Type B pancreatic cell (in vitro differentiated cells): ENCODE measurements around the gene GNG7. TPM values are rescaled to one million over a fixed set of nuclear protein-coding genes. Genes with fewer than 3 reads are reported as not detected.

Source experiments
- DNase-seq: peaks from one replicate; pipeline ENCODE4 v3.0.0; 2021; ENCODE audit warnings: mixed read lengths; ENCODE audit not compliant: unreplicated experiment; ENCODE audit errors: extremely low spot score
- H3K27ac Mint-ChIP-seq: 2 replicates; pipeline ENCODE4 v1.8.0; 2021; ENCODE audit warnings: mild to moderate bottlenecking, mixed read lengths
- H3K27me3 Mint-ChIP-seq: 2 replicates; pipeline ENCODE4 v1.8.0; 2021; ENCODE audit warnings: mixed read lengths
- H3K36me3 Mint-ChIP-seq: 2 replicates; pipeline ENCODE4 v1.8.0; 2021; ENCODE audit warnings: mixed read lengths
- H3K4me1 Mint-ChIP-seq: one replicate; pipeline ENCODE4 v1.8.0; 2021; ENCODE audit warnings: mixed read lengths; ENCODE audit not compliant: unreplicated experiment
- H3K4me3 Mint-ChIP-seq: 2 replicates; pipeline ENCODE4 v1.8.0; 2021; ENCODE audit warnings: mild to moderate bottlenecking, mixed read lengths
- H3K9me3 Mint-ChIP-seq: 2 replicates; pipeline ENCODE4 v1.8.0; 2021; ENCODE audit warnings: mixed read lengths
- CTCF ChIP-seq: fragments of 200-600 bp; sonication (generic); conservative IDR thresholded peaks from 2 replicates; pipeline ENCODE4 v1.5.0; 2021; ENCODE audit warnings: antibody characterized with exemption, mild to moderate bottlenecking
- total RNA-seq: library from RNA; stranded (reverse); gene quantifications from 2 replicates; pipeline ENCODE4 v1.2.1, GENCODE V29; 2021; ENCODE audit warnings: low replicate concordance

GNG7 gene
- total RNA-seq, 1 donor from 2014 or later: 12.2 TPM

GRCh38 chr19:2478756-2479555 lies 223.5 kb downstream of the GNG7 start:
- peaks cover 4% of the 10 kb centered on the region for H3K9me3 Mint-ChIP-seq
- H3K4me1 Mint-ChIP-seq: peaks cover 14% of the 10 kb centered on the region
- peak overlapping the region; percentile 95 for H3K27ac Mint-ChIP-seq

DNA sequence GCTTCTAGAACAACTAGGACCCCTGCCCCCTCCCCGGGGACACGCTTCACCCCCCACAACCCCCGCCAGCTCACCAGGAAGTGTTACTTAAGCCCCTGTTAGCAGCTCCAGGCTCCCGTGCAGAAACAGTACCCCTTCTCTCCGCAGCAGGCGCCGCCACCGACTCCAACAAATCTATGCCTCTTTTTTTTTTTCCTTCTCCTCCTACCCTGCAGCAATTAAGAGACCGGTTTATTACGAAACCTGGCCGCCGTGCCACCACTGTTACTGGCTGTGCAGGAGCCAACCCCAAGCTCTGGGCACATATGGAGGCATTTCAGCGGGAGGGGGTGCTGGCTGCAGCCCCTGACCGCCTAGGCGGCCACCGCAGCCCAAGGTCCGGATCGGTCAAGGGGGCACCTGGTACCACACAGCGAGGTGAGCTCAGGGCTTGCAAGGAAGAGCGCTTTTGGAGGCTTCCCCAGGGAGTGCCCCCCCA lies 224.2 kb downstream of the GNG7 start:
- DNase-seq: no peak
- peaks cover 14% of the 10 kb centered on the region for H3K4me1 Mint-ChIP-seq
- peak overlapping the region; percentile 95 for H3K27ac Mint-ChIP-seq
- H3K27me3 Mint-ChIP-seq: peaks cover 43% of the 10 kb centered on the region
- peak; percentile 58 for TF ChIP-seq CTCF
- H3K9me3 Mint-ChIP-seq: peaks cover 4% of the 10 kb centered on the region
- no peaks in the 10 kb centered on the region for H3K36me3 Mint-ChIP-seq
- H3K4me3 Mint-ChIP-seq: peak overlapping the region; percentile 97

More at GRCh38 chr19:2478756-2479555, 223.5 kb downstream of the GNG7 start:
- Mint-ChIP-seq H3K36me3 (no peaks in the 10 kb centered on the region), H3K4me3 (peak overlapping the region; percentile 97), H3K27me3 (peaks cover 43% of the 10 kb centered on the region)
- no peak for TF ChIP-seq CTCF
- no peak for DNase-seq

GRCh38 chr19:2477732-2478191 lies 224.7 kb downstream of the GNG7 start:
- no peaks in the 10 kb centered on the region for H3K36me3 Mint-ChIP-seq
- H3K27me3 Mint-ChIP-seq: peaks cover 43% of the 10 kb centered on the region
- peaks cover 14% of the 10 kb centered on the region for H3K4me1 Mint-ChIP-seq
- no peak for DNase-seq
- no peak for TF ChIP-seq CTCF
- peak overlapping the region; percentile 95 for H3K27ac Mint-ChIP-seq
- H3K4me3 Mint-ChIP-seq: peak overlapping the region; percentile 97
- H3K9me3 Mint-ChIP-seq: no peaks in the 10 kb centered on the region

GRCh38 chr19:2477141-2477710 lies 225.3 kb downstream of the GNG7 start:
- Mint-ChIP-seq H3K4me1 (peaks cover 14% of the 10 kb centered on the region), H3K36me3 (no peaks in the 10 kb centered on the region), H3K27me3 (peaks cover 43% of the 10 kb centered on the region), H3K27ac (peak overlapping the region; percentile 97), H3K4me3 (peak overlapping the region; percentile 97), H3K9me3 (no peaks in the 10 kb centered on the region)
- no peak for TF ChIP-seq CTCF
- no peak for DNase-seq

GRCh38 chr19:2476451-2477140 lies 225.9 kb downstream of the GNG7 start:
- Mint-ChIP-seq H3K27ac (peak overlapping the region; percentile 97), H3K4me1 (peaks cover 14% of the 10 kb centered on the region), H3K4me3 (peak overlapping the region; percentile 97), H3K27me3 (peaks cover 43% of the 10 kb centered on the region), H3K36me3 (no peaks in the 10 kb centered on the region), H3K9me3 (no peaks in the 10 kb centered on the region)
- no peak for DNase-seq
- TF ChIP-seq CTCF: no peak
